Measurements from ENCODE around the gene CPNE5. TPM values are rescaled to one million over a fixed set of nuclear protein-coding genes. Genes with fewer than 3 reads are reported as not detected.

CPNE5 gene
- total and polyA plus RNA-seq, 2 donors from 2014 or later = 3.7 to 7.1 TPM

DNA sequence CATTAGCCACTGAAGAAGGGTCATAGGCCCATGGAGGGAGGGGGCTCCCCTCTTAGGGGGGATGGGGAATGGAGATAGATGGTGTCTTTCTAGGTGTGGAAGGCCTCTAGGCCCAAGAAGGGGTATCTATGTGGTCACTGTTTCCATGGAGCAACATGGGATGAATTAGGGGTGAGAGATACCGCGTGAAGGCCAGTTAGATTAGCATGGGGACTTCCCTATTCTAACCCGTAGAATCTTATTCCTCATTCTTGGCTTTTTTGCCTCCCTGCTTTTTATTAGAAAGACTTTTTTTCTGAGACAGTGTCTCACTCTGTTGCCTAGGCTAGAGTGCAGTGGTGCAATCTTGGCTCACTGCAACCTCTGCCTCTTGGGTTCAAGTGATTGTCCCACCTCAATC, 138.4 kb downstream of the CPNE5 start:
- Histone ChIP-seq H3K27me3 (ENCODE audit: control insufficient read depth, insufficient read depth, low read length) (no peaks in the 10 kb centered on the region), H3K9me3 (ENCODE audit: control insufficient read depth in 2 of 3, insufficient read depth in 1 of 3, low read length in 3 of 3) (no peaks in the 10 kb centered on the region), H3K9ac (ENCODE audit: low read length in 3 of 3) (no peak overlapping the region), H3K4me3 (ENCODE audit: low read length in 3 of 3) (no peak overlapping the region), H3K4me1 (ENCODE audit: control insufficient read depth in 2 of 3, insufficient read depth in 2 of 3, low read depth in 1 of 3, low read length in 3 of 3) (no peaks in the 10 kb centered on the region), H3K36me3 (ENCODE audit: control insufficient read depth in 2 of 3, insufficient read depth in 3 of 3, low read length in 3 of 3) (no peaks in the 10 kb centered on the region), H3K27ac (ENCODE audit: low read depth in 2 of 2, low read length in 2 of 2) (no peak overlapping the region)
- FAIRE-seq = no peak
- intact Hi-C loops (cut with DNase I) = no loop called here
- DNase-seq = no peak
- TF ChIP-seq, protein P1, sequence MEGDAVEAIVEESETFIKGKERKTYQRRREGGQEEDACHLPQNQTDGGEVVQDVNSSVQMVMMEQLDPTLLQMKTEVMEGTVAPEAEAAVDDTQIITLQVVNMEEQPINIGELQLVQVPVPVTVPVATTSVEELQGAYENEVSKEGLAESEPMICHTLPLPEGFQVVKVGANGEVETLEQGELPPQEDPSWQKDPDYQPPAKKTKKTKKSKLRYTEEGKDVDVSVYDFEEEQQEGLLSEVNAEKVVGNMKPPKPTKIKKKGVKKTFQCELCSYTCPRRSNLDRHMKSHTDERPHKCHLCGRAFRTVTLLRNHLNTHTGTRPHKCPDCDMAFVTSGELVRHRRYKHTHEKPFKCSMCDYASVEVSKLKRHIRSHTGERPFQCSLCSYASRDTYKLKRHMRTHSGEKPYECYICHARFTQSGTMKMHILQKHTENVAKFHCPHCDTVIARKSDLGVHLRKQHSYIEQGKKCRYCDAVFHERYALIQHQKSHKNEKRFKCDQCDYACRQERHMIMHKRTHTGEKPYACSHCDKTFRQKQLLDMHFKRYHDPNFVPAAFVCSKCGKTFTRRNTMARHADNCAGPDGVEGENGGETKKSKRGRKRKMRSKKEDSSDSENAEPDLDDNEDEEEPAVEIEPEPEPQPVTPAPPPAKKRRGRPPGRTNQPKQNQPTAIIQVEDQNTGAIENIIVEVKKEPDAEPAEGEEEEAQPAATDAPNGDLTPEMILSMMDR (IDR thresholded peaks at IDR 0.05; ENCODE audit: borderline replicate concordance, extremely low read depth, insufficient read depth) = no peak

DNA sequence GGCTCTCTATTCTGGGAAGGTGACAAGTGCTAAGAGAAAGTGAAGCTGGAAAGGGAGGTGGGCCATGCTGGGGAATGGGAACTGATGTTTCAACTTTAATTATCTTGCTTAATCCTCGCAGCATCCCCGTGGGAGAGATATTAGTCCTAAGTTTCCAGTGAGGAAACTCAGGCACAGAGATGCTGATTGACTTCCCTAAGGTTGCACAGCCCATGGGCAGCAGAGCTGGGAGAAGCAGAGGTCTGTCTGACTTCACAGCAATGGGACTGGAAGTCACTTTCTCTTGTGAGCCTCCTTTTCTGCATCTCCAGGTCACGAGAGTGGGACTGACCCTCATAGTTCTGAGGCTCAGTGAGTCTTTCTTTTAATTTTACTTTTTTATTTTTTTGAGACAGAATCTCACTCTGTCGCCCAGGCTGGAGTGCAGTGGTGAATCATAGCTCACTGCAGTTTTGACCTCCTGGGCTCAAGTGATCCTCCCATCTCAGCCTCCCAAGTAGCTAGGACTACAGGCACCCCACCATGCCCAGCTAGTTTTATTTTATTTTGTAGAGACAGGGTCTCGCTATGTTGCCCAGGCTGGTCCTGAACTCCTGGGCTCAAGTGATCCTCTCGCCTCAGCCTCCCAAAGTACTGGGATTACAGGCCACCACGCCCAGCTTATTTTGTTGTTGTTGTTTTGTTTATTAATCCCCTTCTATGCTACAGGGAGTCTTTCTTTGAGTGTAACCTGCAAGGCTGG, 139.0 kb downstream of the CPNE5 start:
- Histone ChIP-seq H3K9me3 (ENCODE audit: control insufficient read depth in 2 of 3, insufficient read depth in 1 of 3, low read length in 3 of 3) (no peaks in the 10 kb centered on the region), H3K27me3 (ENCODE audit: control insufficient read depth, insufficient read depth, low read length) (no peaks in the 10 kb centered on the region), H3K27ac (ENCODE audit: low read depth in 2 of 2, low read length in 2 of 2) (no peak overlapping the region), H3K4me1 (ENCODE audit: control insufficient read depth in 2 of 3, insufficient read depth in 2 of 3, low read depth in 1 of 3, low read length in 3 of 3) (no peaks in the 10 kb centered on the region), H3K9ac (ENCODE audit: low read length in 3 of 3) (no peak overlapping the region), H3K36me3 (ENCODE audit: control insufficient read depth in 2 of 3, insufficient read depth in 3 of 3, low read length in 3 of 3) (no peaks in the 10 kb centered on the region), H3K4me3 (ENCODE audit: low read length in 3 of 3) (no peak overlapping the region)
- TF ChIP-seq, protein P1 (IDR thresholded peaks at IDR 0.05; ENCODE audit: borderline replicate concordance, extremely low read depth, insufficient read depth) = no peak
- DNase-seq = no peak
- intact Hi-C loops (cut with DNase I) = no loop called here
- FAIRE-seq = no peak

DNA sequence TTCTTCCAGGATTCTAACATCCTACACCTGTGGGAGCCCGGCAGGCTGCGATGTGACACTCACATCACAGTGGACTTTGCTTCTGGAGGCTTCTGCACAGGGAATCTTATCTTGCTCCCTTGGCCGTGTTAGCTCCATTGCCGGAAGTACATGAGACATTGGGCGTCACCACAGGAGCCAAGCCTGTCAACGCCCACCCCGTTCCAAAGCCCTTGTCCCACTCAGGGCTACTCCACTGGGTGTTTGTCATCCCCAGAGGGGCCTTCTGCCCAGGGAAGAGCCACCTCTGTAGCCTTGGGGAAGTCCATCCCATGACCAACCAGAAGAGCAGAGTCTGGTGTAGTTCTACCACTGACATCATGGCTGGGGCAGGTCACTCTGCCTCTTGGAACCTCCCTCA, 139.9 kb downstream of the CPNE5 start:
- H3K36me3 ChIP-seq (ENCODE audit: control insufficient read depth in 2 of 3, insufficient read depth in 3 of 3, low read length in 3 of 3) = no peaks in the 10 kb centered on the region
- H3K27ac ChIP-seq (ENCODE audit: low read depth in 2 of 2, low read length in 2 of 2) = no peak overlapping the region
- intact Hi-C loops (cut with DNase I) = loop anchor here (10.0 kb wide), 1 partner anchor 45 kb away; no protein-coding TSS in a partner anchor
- H3K9ac ChIP-seq (ENCODE audit: low read length in 3 of 3) = no peak overlapping the region
- H3K9me3 ChIP-seq (ENCODE audit: control insufficient read depth in 2 of 3, insufficient read depth in 1 of 3, low read length in 3 of 3) = no peaks in the 10 kb centered on the region
- TF ChIP-seq, protein P1 (IDR thresholded peaks at IDR 0.05; ENCODE audit: borderline replicate concordance, extremely low read depth, insufficient read depth) = no peak
- no peak for FAIRE-seq
- H3K4me1 ChIP-seq (ENCODE audit: control insufficient read depth in 2 of 3, insufficient read depth in 2 of 3, low read depth in 1 of 3, low read length in 3 of 3) = no peaks in the 10 kb centered on the region
- H3K27me3 ChIP-seq (ENCODE audit: control insufficient read depth, insufficient read depth, low read length) = no peaks in the 10 kb centered on the region
- DNase-seq = no peak
- H3K4me3 ChIP-seq (ENCODE audit: low read length in 3 of 3) = no peak overlapping the region

All from kidney (tissue), 14 donors.